ENCODE results near the gene RDH16. TPM values are rescaled to one million over a fixed set of nuclear protein-coding genes. Genes with fewer than 3 reads are reported as not detected.

Gene RDH16
- total RNA-seq, 1 experiment from 2014 or later, result 0.39 TPM

- H3K9me3 Mint-ChIP-seq, result peaks cover 0 to 2% of the 10 kb centered on the region in 2 experiments; a peak in 3 of 5 replicates
- Histone ChIP-seq H3K79me2 (ENCODE audit: insufficient read depth, low read length) (no peaks in the 10 kb centered on the region), H3K23me2 (ENCODE audit: insufficient read length, low read depth, low read length, poor library complexity, severe bottlenecking) (no peaks in the 10 kb centered on the region), H2AFZ (ENCODE audit: low read length) (no peak overlapping the region), H4K20me1 (ENCODE audit: control insufficient read depth, insufficient read depth, insufficient read length) (no peaks in the 10 kb centered on the region), H3K4ac (ENCODE audit: low read depth, low read length) (no peak overlapping the region), H2BK12ac (ENCODE audit: insufficient read length, low read depth, low read length) (no peak overlapping the region), H3K14ac (ENCODE audit: insufficient read depth, low read length) (no peak overlapping the region), H4K8ac (replicated peaks; ENCODE audit: insufficient read length, low read depth, low read length) (no peak overlapping the region), H3T11ph (ENCODE audit: low read length) (no peak overlapping the region), H2BK15ac (ENCODE audit: low read depth, low read length) (no peak overlapping the region), H3K4me1 (ENCODE audit: insufficient read depth, low read length) (peaks cover 6% of the 10 kb centered on the region; the same call in 1 of the 2 replicates), H3K18ac (ENCODE audit: insufficient read length, low read depth, low read length) (no peak overlapping the region), H2AK5ac (ENCODE audit: insufficient read length, low read length) (no peak overlapping the region), H3K9ac (ENCODE audit: extremely low read depth, insufficient read length, low read length) (no peak overlapping the region), H3K79me1 (ENCODE audit: insufficient read depth, low read depth, low read length, poor library complexity, severe bottlenecking) (no peaks in the 10 kb centered on the region), H4K5ac (ENCODE audit: insufficient read length, low read depth, low read length) (no peak overlapping the region), H3K9me3 (ENCODE audit: control insufficient read depth, low read depth, low read length) (no peaks in the 10 kb centered on the region), H3K23ac (ENCODE audit: insufficient read length, low read depth, low read length) (no peak overlapping the region), H4K91ac (ENCODE audit: insufficient read length, low read depth, low read length) (no peak overlapping the region), H3K27ac (ENCODE audit: insufficient read length, low read depth, low read length) (no peak overlapping the region), H3K4me2 (ENCODE audit: insufficient read depth, insufficient read length, low read length) (no peak overlapping the region), H3K56ac (ENCODE audit: insufficient read length, low read depth, low read length) (no peak overlapping the region), H2BK120ac (ENCODE audit: low read depth, low read length, poor library complexity, severe bottlenecking) (no peak overlapping the region), H2BK20ac (ENCODE audit: low read depth, low read length, poor library complexity, severe bottlenecking) (no peak overlapping the region), H3K27me3 (ENCODE audit: insufficient read depth, low read length) (no peaks in the 10 kb centered on the region), H2BK5ac (ENCODE audit: insufficient read length, low read length) (no peak overlapping the region)
- peaks cover 12% of the 10 kb centered on the region for H3K27me3 Mint-ChIP-seq (ENCODE audit: low read depth)
- WGBS (ENCODE audit: extremely low coverage, insufficient read length, low lambda C conversion rate), result no CpG with 5 or more reads among the region's 8 CpGs
- peaks cover 36 to 38% of the 10 kb centered on the region in 2 experiments for H3K4me1 Mint-ChIP-seq
- no peak for DNase-seq
- H3K36me3 Mint-ChIP-seq (ENCODE audit: insufficient read depth in 1 of 3, low read depth in 3 of 3), result no peaks in the 10 kb centered on the region
- no peak overlapping the region for H3K4me3 Mint-ChIP-seq
- no peak overlapping the region for H3K27ac Mint-ChIP-seq
- no peak for TF ChIP-seq CTCF (conservative IDR thresholded peaks at IDR 0.05)
Measured at GRCh38 chr12:56930241-56930640, 27.2 kb downstream of the RDH16 start.
